Measurements from ENCODE around the gene GNG2.

GNG2 gene

DNA sequence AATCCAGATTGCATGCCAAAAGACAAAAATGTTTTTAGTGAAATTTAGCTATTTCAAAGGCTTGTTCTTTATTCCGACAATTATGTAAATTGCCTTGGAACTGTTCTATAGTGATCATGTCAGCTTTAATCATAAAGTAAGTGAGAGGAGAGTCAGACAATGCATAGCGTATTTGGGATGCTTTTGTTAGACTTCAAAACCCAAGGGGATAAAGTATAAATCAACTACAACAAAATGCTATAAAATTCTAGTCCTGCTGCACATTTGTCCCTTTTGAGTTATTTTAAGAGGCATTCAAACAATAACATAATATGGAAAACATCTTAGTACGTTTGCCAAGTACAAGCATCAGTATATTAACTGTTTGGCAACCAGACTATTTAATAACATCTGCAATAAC, 140.3 kb downstream of the GNG2 start:
- peaks cover 39% of the 10 kb centered on the region for H3K4me1 ChIP-seq (ENCODE audit: insufficient read depth, low read length)
- no peaks in the 10 kb centered on the region for H3K27me3 ChIP-seq (ENCODE audit: control insufficient read depth in 1 of 2, insufficient read depth in 2 of 2, low read length in 2 of 2)
- no peak overlapping the region for H3K4me3 ChIP-seq (ENCODE audit: low read depth in 1 of 2, low read length in 2 of 2)
- no peak overlapping the region for H3K27ac ChIP-seq (ENCODE audit: low read depth, low read length)
- H3K9ac ChIP-seq (ENCODE audit: low read length): no peak overlapping the region
- no peaks in the 10 kb centered on the region for H3K9me3 ChIP-seq (ENCODE audit: low read length)
- H3K36me3 ChIP-seq (ENCODE audit: insufficient read depth, low read length): peaks cover 36% of the 10 kb centered on the region

DNA sequence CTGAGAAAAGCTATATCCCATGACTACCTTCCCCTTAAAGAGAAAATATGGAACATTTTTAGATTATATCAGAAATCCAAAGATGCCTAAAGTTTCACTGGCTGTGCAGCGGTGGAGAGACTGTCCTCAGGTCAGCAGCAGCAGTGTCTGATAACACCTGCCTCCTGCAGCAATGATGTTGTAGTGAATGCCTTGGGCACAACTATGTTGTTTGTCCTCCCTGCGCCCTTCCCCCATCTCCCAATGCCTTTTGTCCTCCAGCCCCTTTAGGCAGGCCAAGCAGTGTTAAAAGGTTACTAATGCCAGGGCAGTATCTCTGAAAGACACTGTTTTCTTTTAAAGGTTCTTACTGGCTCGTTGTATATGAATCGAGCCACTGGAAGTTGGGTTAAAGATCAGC, 142.1 kb downstream of the GNG2 start:
- Histone ChIP-seq H3K9ac (ENCODE audit: low read length) (no peak overlapping the region), H3K4me3 (ENCODE audit: low read depth in 1 of 2, low read length in 2 of 2) (no peak overlapping the region), H3K9me3 (ENCODE audit: low read length) (no peaks in the 10 kb centered on the region), H3K36me3 (ENCODE audit: insufficient read depth, low read length) (peaks cover 48% of the 10 kb centered on the region), H3K27me3 (ENCODE audit: control insufficient read depth in 1 of 2, insufficient read depth in 2 of 2, low read length in 2 of 2) (no peaks in the 10 kb centered on the region), H3K4me1 (ENCODE audit: insufficient read depth, low read length) (peaks cover 39% of the 10 kb centered on the region), H3K27ac (ENCODE audit: low read depth, low read length) (peak overlapping the region; percentile 57)

DNA sequence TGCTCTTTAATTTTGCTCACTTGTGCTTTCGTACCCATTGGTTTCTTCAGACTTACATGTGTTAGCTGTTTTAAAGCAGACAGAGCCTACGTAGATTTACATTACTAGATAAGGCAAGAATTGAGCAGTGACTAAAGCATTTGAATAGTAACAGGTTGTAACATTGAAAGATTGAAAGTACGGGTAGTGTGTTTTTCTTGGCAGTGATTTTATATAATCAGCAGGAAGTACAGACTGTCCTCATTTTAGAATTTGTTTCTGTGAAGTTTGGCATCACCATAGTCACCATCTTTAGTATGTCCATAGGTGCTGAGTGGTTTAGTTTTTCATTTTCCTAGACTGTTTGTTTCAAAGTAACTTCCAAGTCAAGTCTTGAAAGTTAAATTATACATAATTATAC, 142.9 kb downstream of the GNG2 start:
- peaks cover 56% of the 10 kb centered on the region for H3K36me3 ChIP-seq (ENCODE audit: insufficient read depth, low read length)
- no peak overlapping the region for H3K9ac ChIP-seq (ENCODE audit: low read length)
- no peaks in the 10 kb centered on the region for H3K27me3 ChIP-seq (ENCODE audit: control insufficient read depth in 1 of 2, insufficient read depth in 2 of 2, low read length in 2 of 2)
- H3K27ac ChIP-seq (ENCODE audit: low read depth, low read length): peak overlapping the region; percentile 57
- H3K4me3 ChIP-seq (ENCODE audit: low read depth in 1 of 2, low read length in 2 of 2): no peak overlapping the region
- H3K9me3 ChIP-seq (ENCODE audit: low read length): no peaks in the 10 kb centered on the region
- peaks cover 39% of the 10 kb centered on the region for H3K4me1 ChIP-seq (ENCODE audit: insufficient read depth, low read length)

DNA sequence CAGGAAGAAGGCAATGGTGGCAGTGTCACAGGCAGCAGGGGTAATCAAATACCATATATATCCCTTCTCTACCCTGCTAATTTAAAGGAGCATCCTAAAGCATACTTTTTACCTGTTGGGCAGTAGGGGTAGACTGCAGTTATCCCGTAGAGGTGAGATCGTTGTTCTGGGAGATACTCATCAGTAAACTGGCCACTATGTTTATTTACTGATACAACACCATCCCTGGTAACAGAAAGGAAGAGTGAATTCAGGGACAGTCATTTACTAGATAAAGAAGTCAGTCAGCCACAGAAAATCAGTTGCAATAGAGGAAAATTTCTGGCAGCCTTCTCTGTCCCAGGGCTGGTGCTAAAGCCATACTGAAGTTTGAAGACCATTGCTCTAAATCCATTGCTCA, 145.2 kb downstream of the GNG2 start:
- Histone ChIP-seq H3K27me3 (ENCODE audit: control insufficient read depth in 1 of 2, insufficient read depth in 2 of 2, low read length in 2 of 2) (no peaks in the 10 kb centered on the region), H3K9ac (ENCODE audit: low read length) (no peak overlapping the region), H3K27ac (ENCODE audit: low read depth, low read length) (no peak overlapping the region), H3K4me1 (ENCODE audit: insufficient read depth, low read length) (peaks cover 25% of the 10 kb centered on the region), H3K9me3 (ENCODE audit: low read length) (no peaks in the 10 kb centered on the region), H3K4me3 (ENCODE audit: low read depth in 1 of 2, low read length in 2 of 2) (no peak overlapping the region), H3K36me3 (ENCODE audit: insufficient read depth, low read length) (peaks cover 73% of the 10 kb centered on the region)

DNA sequence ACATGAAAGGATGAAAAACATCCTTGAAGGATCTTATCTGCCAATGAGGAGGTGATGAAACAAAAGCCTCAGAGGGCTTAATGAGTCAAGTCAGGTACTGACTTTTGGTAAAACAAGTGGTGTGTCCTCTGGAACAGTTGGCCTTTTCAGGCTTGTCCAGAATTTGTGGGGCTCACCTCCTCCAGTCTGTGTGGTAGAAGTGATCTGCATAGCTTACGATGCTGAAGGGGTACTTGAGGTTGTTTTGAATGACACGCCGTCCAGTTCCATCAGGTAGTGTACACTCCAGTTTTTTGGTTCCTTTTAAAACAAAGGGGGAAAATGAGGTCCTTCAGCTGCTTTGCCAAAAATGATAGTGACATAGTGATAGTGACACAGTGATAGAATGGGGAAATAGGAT, 145.9 kb downstream of the GNG2 start:
- Histone ChIP-seq H3K9ac (ENCODE audit: low read length) (no peak overlapping the region), H3K4me3 (ENCODE audit: low read depth in 1 of 2, low read length in 2 of 2) (no peak overlapping the region), H3K4me1 (ENCODE audit: insufficient read depth, low read length) (peaks cover 23% of the 10 kb centered on the region), H3K27ac (ENCODE audit: low read depth, low read length) (no peak overlapping the region), H3K9me3 (ENCODE audit: low read length) (no peaks in the 10 kb centered on the region), H3K36me3 (ENCODE audit: insufficient read depth, low read length) (peaks cover 77% of the 10 kb centered on the region), H3K27me3 (ENCODE audit: control insufficient read depth in 1 of 2, insufficient read depth in 2 of 2, low read length in 2 of 2) (no peaks in the 10 kb centered on the region)

DNA sequence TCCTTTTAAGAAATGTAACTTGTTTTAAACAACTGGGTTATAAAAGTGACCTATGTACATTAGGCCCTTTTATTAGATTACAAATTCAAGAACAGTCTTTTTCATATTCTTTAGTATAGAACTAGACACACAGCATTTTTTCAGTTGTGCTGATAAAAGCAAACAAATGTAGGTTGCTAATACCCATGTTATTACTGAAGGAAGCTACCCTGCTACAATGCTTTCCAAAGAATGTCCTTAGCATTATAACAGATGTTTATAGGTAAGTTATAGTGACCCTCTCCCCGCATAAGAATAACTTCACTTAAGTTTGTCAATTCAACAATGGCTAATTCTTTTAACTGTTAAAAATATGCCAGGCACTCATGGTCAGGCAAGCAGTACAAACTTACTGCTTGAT, 146.8 kb downstream of the GNG2 start:
- Histone ChIP-seq H3K9me3 (ENCODE audit: low read length) (no peaks in the 10 kb centered on the region), H3K9ac (ENCODE audit: low read length) (no peak overlapping the region), H3K4me1 (ENCODE audit: insufficient read depth, low read length) (peaks cover 17% of the 10 kb centered on the region), H3K36me3 (ENCODE audit: insufficient read depth, low read length) (peaks cover 76% of the 10 kb centered on the region), H3K27ac (ENCODE audit: low read depth, low read length) (no peak overlapping the region), H3K27me3 (ENCODE audit: control insufficient read depth in 1 of 2, insufficient read depth in 2 of 2, low read length in 2 of 2) (no peaks in the 10 kb centered on the region), H3K4me3 (ENCODE audit: low read depth in 1 of 2, low read length in 2 of 2) (no peak overlapping the region)

DNA sequence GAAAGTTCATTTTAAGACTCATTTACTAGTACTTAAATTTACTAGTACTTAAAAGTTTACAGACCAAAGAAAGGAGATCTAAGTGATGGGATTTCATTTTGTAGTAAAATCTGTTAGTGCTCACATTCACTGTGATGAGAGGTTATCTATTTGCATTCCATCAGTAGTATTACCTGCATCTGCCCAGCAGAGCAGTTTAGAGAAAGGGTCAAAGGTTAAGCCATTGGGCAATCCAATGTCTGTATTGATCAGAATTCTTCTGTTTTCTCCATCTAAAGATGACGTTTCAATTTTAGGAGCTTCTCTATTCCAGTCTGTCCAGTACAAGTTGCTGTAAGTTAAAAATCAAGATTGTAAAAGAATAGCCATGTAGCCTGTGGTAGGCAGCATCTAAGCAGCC, 147.2 kb downstream of the GNG2 start:
- no peak overlapping the region for H3K27ac ChIP-seq (ENCODE audit: low read depth, low read length)
- H3K4me1 ChIP-seq (ENCODE audit: insufficient read depth, low read length): peaks cover 16% of the 10 kb centered on the region
- H3K9ac ChIP-seq (ENCODE audit: low read length): no peak overlapping the region
- H3K4me3 ChIP-seq (ENCODE audit: low read depth in 1 of 2, low read length in 2 of 2): no peak overlapping the region
- H3K9me3 ChIP-seq (ENCODE audit: low read length): no peaks in the 10 kb centered on the region
- no peaks in the 10 kb centered on the region for H3K27me3 ChIP-seq (ENCODE audit: control insufficient read depth in 1 of 2, insufficient read depth in 2 of 2, low read length in 2 of 2)
- peaks cover 75% of the 10 kb centered on the region for H3K36me3 ChIP-seq (ENCODE audit: insufficient read depth, low read length)

DNA sequence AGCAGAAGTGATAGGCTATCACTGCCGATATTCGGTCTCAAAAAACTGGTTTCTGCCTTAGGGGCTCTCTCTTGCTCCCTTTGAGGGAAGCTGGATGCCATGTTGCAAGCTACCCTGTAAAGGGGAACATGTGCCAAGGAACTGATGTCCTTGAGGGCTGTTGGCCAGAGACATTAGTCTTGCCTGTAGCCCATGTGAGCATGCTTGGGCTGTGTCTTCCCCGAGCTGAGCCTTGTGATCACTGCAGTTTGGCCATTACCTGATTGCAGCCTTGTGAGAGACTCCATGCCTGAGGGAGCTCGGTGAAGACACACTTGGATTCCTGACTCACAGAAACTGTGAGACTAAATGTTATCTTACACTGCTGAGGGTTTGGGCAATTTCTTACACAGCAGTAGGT, 147.7 kb downstream of the GNG2 start:
- no peak overlapping the region for H3K9ac ChIP-seq (ENCODE audit: low read length)

DNA sequence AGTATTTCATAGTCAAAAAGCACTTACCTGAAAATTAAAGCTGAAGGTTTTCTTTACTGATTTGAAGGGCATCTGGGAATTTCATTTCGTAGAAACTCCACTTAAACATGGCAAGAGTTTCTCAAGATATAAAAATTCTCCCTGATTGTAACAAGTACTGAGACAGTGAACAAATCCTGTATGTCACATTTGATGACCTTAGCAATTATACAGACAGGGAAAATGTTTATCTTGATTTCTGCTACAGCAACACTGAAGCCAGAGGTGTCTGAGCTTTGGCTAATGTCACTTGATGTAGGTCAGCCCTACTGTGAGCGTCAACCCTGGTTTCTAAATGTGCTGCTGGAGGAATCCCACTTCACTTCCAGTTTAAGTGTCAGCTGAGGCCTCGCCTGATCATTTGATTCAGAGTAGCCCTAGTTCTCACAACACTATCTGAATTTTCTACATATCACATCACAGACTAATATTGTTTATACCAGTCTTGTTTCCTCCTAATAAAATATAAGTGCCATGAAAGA, 149.8 kb downstream of the GNG2 start:
- Histone ChIP-seq H3K4me1 (ENCODE audit: insufficient read depth, low read length) (peaks cover 18% of the 10 kb centered on the region), H3K27me3 (ENCODE audit: control insufficient read depth in 1 of 2, insufficient read depth in 2 of 2, low read length in 2 of 2) (no peaks in the 10 kb centered on the region), H3K4me3 (ENCODE audit: low read depth in 1 of 2, low read length in 2 of 2) (no peak overlapping the region), H3K9me3 (ENCODE audit: low read length) (no peaks in the 10 kb centered on the region), H3K36me3 (ENCODE audit: insufficient read depth, low read length) (peaks cover 86% of the 10 kb centered on the region), H3K9ac (ENCODE audit: low read length) (no peak overlapping the region), H3K27ac (ENCODE audit: low read depth, low read length) (no peak overlapping the region)

More for the DNA sequence above, 147.7 kb downstream of the GNG2 start:
- no peak overlapping the region for H3K4me3 ChIP-seq (ENCODE audit: low read depth in 1 of 2, low read length in 2 of 2)
- H3K27ac ChIP-seq (ENCODE audit: low read depth, low read length): no peak overlapping the region
- peaks cover 79% of the 10 kb centered on the region for H3K36me3 ChIP-seq (ENCODE audit: insufficient read depth, low read length)
- H3K4me1 ChIP-seq (ENCODE audit: insufficient read depth, low read length): peaks cover 20% of the 10 kb centered on the region
- H3K27me3 ChIP-seq (ENCODE audit: control insufficient read depth in 1 of 2, insufficient read depth in 2 of 2, low read length in 2 of 2): no peaks in the 10 kb centered on the region
- no peaks in the 10 kb centered on the region for H3K9me3 ChIP-seq (ENCODE audit: low read length)

DNA sequence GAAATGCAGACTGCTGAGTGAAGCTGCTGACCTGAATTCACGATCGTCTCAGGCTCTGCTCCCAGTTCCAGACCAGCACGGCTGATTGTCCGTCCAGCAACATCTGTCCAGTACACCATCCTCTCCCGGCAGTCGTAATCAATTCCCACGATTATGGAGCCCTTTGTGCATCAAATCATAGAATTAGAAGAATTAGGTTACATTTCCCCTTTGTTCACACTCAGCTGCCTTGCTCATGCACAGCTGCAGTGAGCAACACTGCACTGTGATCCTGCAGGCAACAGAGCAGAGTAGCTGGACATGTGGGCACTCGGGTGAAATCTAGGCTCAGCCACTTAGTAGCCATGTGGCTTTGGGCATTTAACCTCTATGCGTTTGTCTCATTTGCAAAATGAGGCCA, 151.1 kb downstream of the GNG2 start:
- Histone ChIP-seq H3K36me3 (ENCODE audit: insufficient read depth, low read length) (peaks cover 84% of the 10 kb centered on the region), H3K9ac (ENCODE audit: low read length) (no peak overlapping the region), H3K9me3 (ENCODE audit: low read length) (no peaks in the 10 kb centered on the region), H3K27me3 (ENCODE audit: control insufficient read depth in 1 of 2, insufficient read depth in 2 of 2, low read length in 2 of 2) (no peaks in the 10 kb centered on the region), H3K27ac (ENCODE audit: low read depth, low read length) (no peak overlapping the region), H3K4me3 (ENCODE audit: low read depth in 1 of 2, low read length in 2 of 2) (no peak overlapping the region), H3K4me1 (ENCODE audit: insufficient read depth, low read length) (peaks cover 22% of the 10 kb centered on the region)

DNA sequence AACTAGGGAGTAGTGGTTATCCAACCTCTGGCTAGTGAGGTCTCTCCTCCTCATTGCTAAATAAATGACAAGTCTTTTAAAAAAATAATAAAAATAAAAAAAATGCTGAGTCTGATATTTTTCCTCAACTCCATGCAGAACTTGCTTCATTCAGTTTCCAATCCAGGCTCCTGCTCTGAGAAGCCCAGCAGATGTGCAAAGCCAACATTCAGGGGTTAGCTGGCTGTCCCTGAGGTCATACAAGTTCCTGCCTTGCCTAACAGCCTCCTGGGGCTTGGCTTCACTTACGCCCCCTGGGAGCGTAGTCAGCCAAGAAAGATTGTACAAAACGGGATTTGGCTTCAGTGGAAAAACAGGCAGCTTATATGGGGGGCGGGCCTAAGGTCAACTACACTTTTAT, 152.2 kb downstream of the GNG2 start:
- Histone ChIP-seq H3K4me1 (ENCODE audit: insufficient read depth, low read length) (peaks cover 22% of the 10 kb centered on the region), H3K9ac (ENCODE audit: low read length) (no peak overlapping the region), H3K4me3 (ENCODE audit: low read depth in 1 of 2, low read length in 2 of 2) (no peak overlapping the region), H3K27ac (ENCODE audit: low read depth, low read length) (no peak overlapping the region), H3K9me3 (ENCODE audit: low read length) (no peaks in the 10 kb centered on the region), H3K36me3 (ENCODE audit: insufficient read depth, low read length) (peaks cover 85% of the 10 kb centered on the region), H3K27me3 (ENCODE audit: control insufficient read depth in 1 of 2, insufficient read depth in 2 of 2, low read length in 2 of 2) (no peaks in the 10 kb centered on the region)

DNA sequence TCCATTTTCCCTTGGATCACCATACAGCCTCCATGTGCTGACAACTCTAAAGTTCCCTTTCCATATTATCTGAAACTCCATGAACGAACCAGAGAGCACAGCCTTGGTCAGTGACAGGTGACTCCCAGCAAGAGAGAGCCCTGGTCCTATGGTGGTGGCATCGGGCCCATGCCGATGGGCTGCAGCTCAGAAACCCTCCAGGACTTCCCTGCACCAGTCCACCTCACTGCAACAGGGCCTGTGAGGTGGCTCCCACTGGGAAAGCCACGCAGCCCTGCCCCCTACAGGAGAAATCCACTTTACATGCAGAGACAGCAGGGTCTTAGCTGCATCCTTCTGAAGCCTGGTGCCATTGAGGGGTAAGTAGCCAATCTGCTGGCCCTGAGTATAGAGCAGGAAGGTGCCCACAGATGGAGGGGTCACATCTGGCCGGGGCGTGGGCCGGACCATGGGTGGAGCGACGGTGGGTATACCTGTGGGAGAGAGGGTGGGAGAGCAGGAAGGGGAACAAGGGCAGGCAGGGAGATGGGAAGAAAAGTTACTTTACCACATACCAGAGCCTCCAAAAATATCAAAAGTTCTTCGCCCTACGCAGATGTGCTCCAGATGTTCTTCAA, 153.7 kb downstream of the GNG2 start:
- Histone ChIP-seq H3K36me3 (ENCODE audit: insufficient read depth, low read length) (peaks cover 88% of the 10 kb centered on the region), H3K27ac (ENCODE audit: low read depth, low read length) (no peak overlapping the region), H3K27me3 (ENCODE audit: control insufficient read depth in 1 of 2, insufficient read depth in 2 of 2, low read length in 2 of 2) (no peaks in the 10 kb centered on the region), H3K9ac (ENCODE audit: low read length) (no peak overlapping the region), H3K4me1 (ENCODE audit: insufficient read depth, low read length) (peaks cover 22% of the 10 kb centered on the region), H3K4me3 (ENCODE audit: low read depth in 1 of 2, low read length in 2 of 2) (no peak overlapping the region), H3K9me3 (ENCODE audit: low read length) (no peaks in the 10 kb centered on the region)
